ENCODE results near the gene SERP2. TPM values are rescaled to one million over a fixed set of nuclear protein-coding genes. Genes with fewer than 3 reads are reported as not detected.

Gene SERP2
- total and polyA plus RNA-seq, 9 of the 15 experiments (the other 6 are each of a cell fraction or from before 2014, with no cell fraction given), result 0.13 TPM; not detected in 8

- TF ChIP-seq CBX1 (IDR thresholded peaks at IDR 0.05; ENCODE audit: low read depth) (no peak), DPF2 (IDR thresholded peaks at IDR 0.05) (peak; percentile 91), ZNF347 (CRISPR knock-in tag; IDR thresholded peaks at IDR 0.05; ENCODE audit: low read depth) (no peak), ZBED1 (IDR thresholded peaks at IDR 0.05) (no peak; the same call in 1 of the 2 replicates), ZBTB26 (CRISPR knock-in tag; IDR thresholded peaks at IDR 0.05) (no peak), ZNF140 (CRISPR knock-in tag; IDR thresholded peaks at IDR 0.05) (no peak), ATF4 (CRISPR knock-in tag; IDR thresholded peaks at IDR 0.05) (0 out of 2 replicates have a peak, but pooled peaks have one; percentile 2), NFIX (CRISPR knock-in tag; IDR thresholded peaks at IDR 0.05; ENCODE audit: low read depth) (no peak), ZNF551 (CRISPR knock-in tag; IDR thresholded peaks at IDR 0.05) (no peak), DMBX1 (CRISPR knock-in tag; IDR thresholded peaks at IDR 0.05; ENCODE audit: borderline replicate concordance) (peak; percentile 52; the same call in 1 of the 2 replicates), AFF4 (CRISPR knock-in tag; IDR thresholded peaks at IDR 0.05) (no peak), ZKSCAN8 (CRISPR knock-in tag; IDR thresholded peaks at IDR 0.05) (no peak), ZFP91 (CRISPR knock-in tag; IDR thresholded peaks at IDR 0.05) (no peak), HDAC1 (IDR thresholded peaks at IDR 0.05) (peak in 1 of 2 experiments; percentile 59; a peak in 1 of 4 replicates), RAD51 (IDR thresholded peaks at IDR 0.05; ENCODE audit: borderline replicate concordance, low read depth) (no peak), RFX7 (CRISPR knock-in tag; IDR thresholded peaks at IDR 0.05) (no peak), USF2 (CRISPR knock-in tag; IDR thresholded peaks at IDR 0.05) (no peak), RBM15 (IDR thresholded peaks at IDR 0.05; ENCODE audit: insufficient read depth, low read length) (no peak), ZNF146 (CRISPR knock-in tag; IDR thresholded peaks at IDR 0.05; ENCODE audit: unreplicated experiment) (no peak)
Measured at GRCh38 chr13:44386913-44387556, 13.4 kb downstream of the SERP2 start (continued).

Data from K562 (cell line).